GM10847 (cell line): ENCODE data around the gene IL20RA.

Experiments used
- POLR2A ChIP-seq: IDR thresholded peaks from 2 replicates; pipeline ENCODE4 v1.6.1; 2011; ENCODE audit not compliant: insufficient read length; ENCODE audit errors: extremely low read depth

Gene IL20RA

GRCh38 chr6:137019476-137020272 lies 25.1 kb downstream of the IL20RA start:
- no peak for TF ChIP-seq POLR2A

- TF ChIP-seq POLR2A, result no peak
Measured at GRCh38 chr6:137017081-137017480, 27.7 kb downstream of the IL20RA start.

- no peak for TF ChIP-seq POLR2A
Measured at GRCh38 chr6:137016356-137016755, 28.4 kb downstream of the IL20RA start.

GRCh38 chr6:137015943-137016342 lies 28.8 kb downstream of the IL20RA start:
- no peak for TF ChIP-seq POLR2A

GRCh38 chr6:137013738-137014602 lies 30.8 kb downstream of the IL20RA start:
- no peak for TF ChIP-seq POLR2A

- no peak for TF ChIP-seq POLR2A
Measured at GRCh38 chr6:137013031-137013430, 31.7 kb downstream of the IL20RA start.

- TF ChIP-seq POLR2A, result no peak
Measured at GRCh38 chr6:137011406-137011805, 33.4 kb downstream of the IL20RA start.

GRCh38 chr6:137010128-137010718 lies 34.5 kb downstream of the IL20RA start:
- TF ChIP-seq POLR2A, result no peak

- TF ChIP-seq POLR2A, result no peak
Measured at GRCh38 chr6:137008204-137008603, 36.6 kb downstream of the IL20RA start.

GRCh38 chr6:137006056-137006455 lies 38.7 kb downstream of the IL20RA start:
- TF ChIP-seq POLR2A, result no peak

- no peak for TF ChIP-seq POLR2A
Measured at GRCh38 chr6:137005073-137005472, 39.7 kb downstream of the IL20RA start.

GRCh38 chr6:137002505-137002904 lies 42.3 kb downstream of the IL20RA start:
- TF ChIP-seq POLR2A, result no peak

- no peak for TF ChIP-seq POLR2A
Measured at GRCh38 chr6:137001977-137002302, 42.8 kb downstream of the IL20RA start.

GRCh38 chr6:137001299-137001976 lies 43.3 kb downstream of the IL20RA start:
- TF ChIP-seq POLR2A, result no peak

GRCh38 chr6:137000825-137001224 lies 43.9 kb downstream of the IL20RA start:
- no peak for TF ChIP-seq POLR2A
